Brain pericyte (primary cell): ENCODE results near the gene RASA2.

Experiments used
- DNase-seq: peaks from one replicate; pipeline ENCODE4 v3.0.0-alpha.2; 2012; ENCODE audit warnings: low read depth, low spot score

Gene RASA2

GRCh38 chr3:141646760-141647561 lies 160.1 kb downstream of the RASA2 start:
- no peak for DNase-seq

GRCh38 chr3:141647562-141647915 lies 160.7 kb downstream of the RASA2 start:
- no peak for DNase-seq

- DNase-seq = no peak
Observed at GRCh38 chr3:141648055-141648910, 161.5 kb downstream of the RASA2 start.

DNA sequence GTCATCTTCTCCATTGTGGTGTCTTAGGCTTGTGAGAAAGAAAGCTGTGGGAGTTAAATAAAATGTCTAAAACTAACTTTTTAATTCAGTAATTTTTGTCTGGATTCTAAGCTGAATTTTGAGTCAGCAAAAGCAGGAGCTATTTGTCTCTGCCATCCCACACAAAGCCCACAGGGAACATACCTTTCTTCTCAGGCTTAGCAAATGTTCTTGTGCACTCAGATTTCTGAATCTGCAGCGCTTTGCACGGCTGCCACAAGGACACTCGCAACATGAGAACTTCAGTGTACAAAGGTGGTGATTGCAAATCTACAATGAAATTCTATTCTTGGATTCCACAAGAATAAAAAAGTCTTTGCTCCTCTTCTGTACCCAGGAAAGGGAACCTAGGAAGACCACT lies 163.0 kb downstream of the RASA2 start:
- no peak for DNase-seq

DNA sequence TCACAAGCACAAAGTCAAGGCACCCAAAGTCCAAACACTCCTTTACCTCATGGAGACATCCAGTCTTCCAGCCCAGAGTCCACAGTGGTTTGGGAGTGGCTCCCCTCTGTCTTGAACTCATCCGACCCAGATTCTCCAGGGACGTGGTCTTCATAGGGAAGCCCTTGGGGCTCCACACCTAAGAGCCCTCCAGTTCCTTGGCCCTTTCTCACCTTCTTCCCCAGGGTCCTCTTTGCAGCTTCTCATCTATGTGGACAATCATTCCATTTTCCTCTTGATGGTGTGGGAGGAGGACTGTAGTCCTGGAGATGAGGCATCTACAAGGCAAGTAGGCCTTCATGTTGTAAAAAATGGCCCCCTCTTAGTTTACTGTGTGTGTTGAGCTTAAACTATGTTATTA lies 164.0 kb downstream of the RASA2 start:
- no peak for DNase-seq

DNA sequence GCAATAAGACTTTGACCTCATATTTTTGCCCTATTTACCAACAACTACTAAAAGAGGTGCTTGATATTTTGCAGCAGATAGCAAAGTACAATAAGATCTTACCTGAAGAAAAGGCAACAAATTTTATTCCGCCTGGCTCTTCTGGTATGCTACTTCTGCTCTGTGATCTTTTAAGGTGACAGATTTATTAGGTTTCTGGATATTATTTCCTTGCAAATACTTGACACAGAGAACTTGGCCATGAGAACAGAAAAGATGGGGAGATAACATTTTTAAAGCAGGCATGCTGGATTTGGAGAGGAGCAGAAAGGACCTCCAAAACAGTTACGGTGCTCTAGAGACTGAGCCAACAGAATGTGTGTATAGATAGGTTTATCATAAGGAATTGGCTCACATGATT lies 164.6 kb downstream of the RASA2 start:
- DNase-seq = no peak

- no peak for DNase-seq
Observed at GRCh38 chr3:141652349-141652748, 165.5 kb downstream of the RASA2 start.

DNA sequence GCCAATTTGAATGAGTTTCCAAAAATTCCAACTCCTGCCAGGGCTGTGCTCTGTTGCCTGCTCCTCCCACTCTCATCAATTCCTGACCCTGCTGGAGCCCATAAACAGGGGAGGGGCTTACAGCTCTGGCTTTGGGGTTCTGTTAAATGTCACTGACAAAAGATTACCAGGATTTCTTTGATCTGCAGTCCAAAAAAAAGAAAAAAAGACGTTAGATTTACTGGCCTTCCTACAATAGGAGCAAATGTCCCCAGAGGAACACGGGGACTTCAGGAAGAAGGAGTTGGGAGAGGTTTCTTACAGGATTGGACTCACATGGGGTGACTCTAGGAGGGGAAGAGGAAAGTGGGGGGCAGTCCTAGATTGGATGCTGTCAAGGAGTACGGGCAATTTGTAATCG lies 167.0 kb downstream of the RASA2 start:
- DNase-seq = no peak

DNA sequence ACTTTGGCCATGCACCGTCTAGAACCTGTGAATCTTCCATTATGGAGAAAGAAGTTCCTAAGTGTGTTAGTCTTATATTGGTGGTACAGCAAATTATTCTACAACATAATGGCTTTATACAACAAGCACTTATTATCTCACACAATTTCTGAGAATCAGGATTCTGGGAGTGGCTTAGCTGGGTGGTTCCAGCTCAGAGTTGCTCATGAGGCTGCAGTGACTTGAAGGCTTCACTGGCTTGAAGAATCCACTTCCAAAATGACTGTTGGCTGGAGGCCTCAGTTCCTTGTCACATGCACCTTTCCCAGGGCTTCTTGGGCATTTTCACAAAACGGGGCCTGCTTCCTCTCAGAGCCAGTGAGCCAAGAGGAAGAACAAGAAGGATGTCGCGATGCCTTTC lies 169.0 kb downstream of the RASA2 start:
- DNase-seq = no peak

DNA sequence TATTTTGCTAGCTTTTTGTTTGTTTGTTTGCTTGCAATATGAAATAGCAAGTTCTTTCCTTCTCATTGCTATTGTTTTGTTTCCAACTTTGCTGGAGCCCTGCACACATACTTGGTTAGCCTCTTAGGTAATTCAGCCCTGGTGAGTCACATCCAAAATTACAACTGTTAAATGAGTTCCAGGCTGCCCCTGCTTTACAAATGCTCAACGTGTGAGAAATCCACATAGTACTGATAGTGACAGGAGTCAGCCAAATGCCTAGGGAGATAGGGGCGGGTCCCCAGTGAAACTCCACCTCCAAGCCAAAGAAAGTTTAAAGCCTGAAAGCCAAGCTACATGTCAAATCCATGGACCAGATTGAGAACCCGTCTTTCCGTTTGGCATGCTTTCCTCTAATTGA lies 169.9 kb downstream of the RASA2 start:
- DNase-seq = no peak

DNA sequence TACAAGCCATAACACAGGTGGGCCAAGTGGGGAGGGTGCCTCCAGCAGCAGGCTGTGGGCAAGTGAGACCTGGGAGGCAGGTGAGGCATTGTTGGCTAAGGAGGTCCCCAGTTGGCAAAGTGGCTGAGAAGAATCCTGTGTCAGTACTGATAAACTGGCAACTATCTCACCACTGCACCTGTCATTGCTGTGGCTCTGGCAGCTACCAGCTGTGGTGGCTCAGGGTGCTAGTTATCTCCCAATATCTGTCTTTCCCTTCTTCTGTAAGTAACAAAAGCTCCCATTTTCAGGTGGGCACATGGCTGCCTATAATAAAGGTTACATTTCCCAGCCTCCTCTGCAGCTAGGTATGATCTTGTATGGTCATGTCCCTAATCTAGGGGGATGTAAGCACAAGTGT lies 170.7 kb downstream of the RASA2 start:
- DNase-seq = no peak

DNA sequence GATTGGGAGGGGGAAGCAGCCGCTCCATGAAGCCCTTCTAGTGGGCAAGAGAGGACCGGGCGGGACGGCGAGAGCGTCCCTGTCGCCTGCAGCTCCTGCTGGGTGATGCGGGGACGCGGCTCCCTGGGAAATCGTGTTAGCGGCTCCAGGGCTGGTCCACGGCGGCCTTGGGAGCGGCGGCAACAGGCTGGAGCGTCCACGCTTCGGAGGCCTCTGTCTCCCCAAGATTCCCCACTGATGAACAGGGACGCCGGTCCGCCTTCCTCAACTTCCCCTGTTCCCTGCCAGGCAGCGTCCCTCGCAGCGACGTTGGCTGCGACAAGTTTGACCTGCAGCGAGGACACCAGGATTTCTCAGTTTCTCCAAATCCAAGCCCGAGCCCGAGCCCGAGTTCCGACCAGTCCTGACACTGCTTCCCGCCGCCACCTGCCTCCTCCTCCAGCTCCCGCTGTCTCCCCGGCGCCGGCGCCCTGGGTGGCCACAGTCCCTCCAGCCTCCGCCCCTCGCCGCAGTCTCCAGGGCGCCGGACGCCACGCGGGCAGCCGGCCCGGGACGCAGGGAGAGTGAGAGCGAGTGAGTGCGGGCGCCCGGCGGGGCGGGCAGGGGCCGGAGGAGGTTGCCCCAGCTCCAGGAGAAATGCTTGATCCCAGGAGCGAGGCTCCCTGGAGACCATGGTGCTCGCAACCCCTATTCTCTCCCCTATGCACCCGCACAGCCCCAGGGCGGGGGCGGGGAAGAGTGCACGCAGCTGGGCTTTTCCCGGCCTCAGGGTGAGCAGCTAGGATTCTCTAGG lies 173.2 kb downstream of the RASA2 start:
- DNase-seq = no peak

GRCh38 chr3:141660614-141660947 lies 173.8 kb downstream of the RASA2 start:
- no peak for DNase-seq

DNA sequence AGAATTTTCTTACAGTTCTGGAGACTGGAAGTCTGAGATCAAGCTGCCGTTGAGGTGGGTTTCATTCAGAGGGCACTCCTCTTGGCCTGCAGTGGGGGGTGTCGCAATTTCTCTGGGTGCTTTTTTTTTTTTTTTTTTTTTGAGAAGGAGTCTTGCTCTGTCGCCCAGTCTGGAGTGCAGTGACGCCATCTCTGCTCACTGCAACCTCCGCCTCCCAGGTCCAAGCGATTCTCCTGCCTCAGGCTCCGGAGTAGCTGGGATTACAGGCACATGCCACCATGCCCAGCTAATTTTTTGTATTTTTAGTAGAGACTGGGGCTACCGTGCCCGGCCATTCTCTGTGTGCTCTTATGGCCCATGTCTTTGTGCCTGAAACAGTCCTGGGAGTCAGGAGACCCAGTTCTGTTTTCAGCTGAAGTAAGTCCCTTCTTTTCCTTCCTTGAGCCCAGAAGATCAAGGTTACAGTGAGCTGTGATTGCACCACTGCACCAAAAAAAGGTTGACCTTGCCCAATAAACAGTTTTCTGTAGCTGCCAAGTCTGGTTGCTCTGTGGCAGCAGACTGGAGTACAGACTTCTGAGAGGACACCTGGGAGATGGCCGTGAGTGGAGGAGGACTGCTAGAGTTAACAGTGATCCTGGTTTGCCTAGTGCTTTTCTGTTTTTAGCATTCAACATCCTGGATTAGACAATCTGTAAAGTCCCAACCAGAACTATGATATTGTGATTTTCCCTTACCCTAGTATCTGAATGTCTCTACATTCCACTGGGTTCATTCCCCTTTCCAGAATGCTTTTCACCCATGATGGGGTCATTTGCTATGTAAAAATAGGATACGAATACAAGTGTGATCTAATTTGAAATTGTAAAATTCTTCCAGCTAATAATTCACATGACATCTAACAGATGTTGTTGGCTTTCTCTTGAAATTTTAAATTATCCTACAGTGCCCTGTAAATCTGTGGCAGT lies 174.7 kb downstream of the RASA2 start:
- no peak for DNase-seq

- no peak for DNase-seq
Observed at GRCh38 chr3:141663993-141664392, 177.2 kb downstream of the RASA2 start.
